ENCODE data around the gene UBL7. TPM values are rescaled to one million over a fixed set of nuclear protein-coding genes. Genes with fewer than 3 reads are reported as not detected.

UBL7 gene
- total RNA-seq, 1 donor from 2014 or later = 22.1 TPM

- FAIRE-seq (no peak), DNase-seq (ENCODE audit: low read depth) (no peak)
- Histone ChIP-seq H3K27me3 (ENCODE audit: control insufficient read depth, insufficient read depth, low read length) (no peaks in the 10 kb centered on the region), H3K4me3 (ENCODE audit: low read depth, low read length) (no peak overlapping the region), H3K36me3 (ENCODE audit: control insufficient read depth, insufficient read depth, low read length) (peaks cover 5% of the 10 kb centered on the region)
- no peak for TF ChIP-seq CTCF (IDR thresholded peaks at IDR 0.05; ENCODE audit: insufficient read depth, low read length, severe bottlenecking)
Observed at GRCh38 chr15:74441248-74441941, 19.6 kb downstream of the UBL7 start.

- Histone ChIP-seq H3K27me3 (ENCODE audit: control insufficient read depth, insufficient read depth, low read length) (no peaks in the 10 kb centered on the region), H3K36me3 (ENCODE audit: control insufficient read depth, insufficient read depth, low read length) (no peaks in the 10 kb centered on the region), H3K4me3 (ENCODE audit: low read depth, low read length) (no peak overlapping the region)
- DNase-seq (ENCODE audit: low read depth) = peak; percentile 71
- no peak for FAIRE-seq
- peak; percentile 95 for TF ChIP-seq CTCF (IDR thresholded peaks at IDR 0.05; ENCODE audit: insufficient read depth, low read length, severe bottlenecking)
Observed at GRCh38 chr15:74438721-74439316, 22.1 kb downstream of the UBL7 start.

GRCh38 chr15:74438206-74438605, 22.8 kb downstream of the UBL7 start:
- DNase-seq (ENCODE audit: low read depth) (no peak), FAIRE-seq (no peak)
- no peak for TF ChIP-seq CTCF (IDR thresholded peaks at IDR 0.05; ENCODE audit: insufficient read depth, low read length, severe bottlenecking)

GRCh38 chr15:74434263-74435136, 26.5 kb downstream of the UBL7 start:
- peak overlapping the region; percentile 73 for H3K4me3 ChIP-seq (ENCODE audit: low read depth, low read length)
- no peaks in the 10 kb centered on the region for H3K36me3 ChIP-seq (ENCODE audit: control insufficient read depth, insufficient read depth, low read length)
- no peak for TF ChIP-seq CTCF (IDR thresholded peaks at IDR 0.05; ENCODE audit: insufficient read depth, low read length, severe bottlenecking)
- DNase-seq (ENCODE audit: low read depth) (no peak), FAIRE-seq (no peak)
- H3K27me3 ChIP-seq (ENCODE audit: control insufficient read depth, insufficient read depth, low read length) = no peaks in the 10 kb centered on the region

More at GRCh38 chr15:74438206-74438605, 22.8 kb downstream of the UBL7 start:
- no peaks in the 10 kb centered on the region for H3K27me3 ChIP-seq (ENCODE audit: control insufficient read depth, insufficient read depth, low read length)
- no peaks in the 10 kb centered on the region for H3K36me3 ChIP-seq (ENCODE audit: control insufficient read depth, insufficient read depth, low read length)
- no peak overlapping the region for H3K4me3 ChIP-seq (ENCODE audit: low read depth, low read length)

- FAIRE-seq (no peak), DNase-seq (ENCODE audit: low read depth) (peak; percentile 64)
- no peak for TF ChIP-seq CTCF (IDR thresholded peaks at IDR 0.05; ENCODE audit: insufficient read depth, low read length, severe bottlenecking)
- Histone ChIP-seq H3K27me3 (ENCODE audit: control insufficient read depth, insufficient read depth, low read length) (no peaks in the 10 kb centered on the region), H3K36me3 (ENCODE audit: control insufficient read depth, insufficient read depth, low read length) (no peaks in the 10 kb centered on the region), H3K4me3 (ENCODE audit: low read depth, low read length) (peak within 1 kb of the TSS; percentile 73)
Observed at GRCh38 chr15:74433592-74434262, 27.2 kb downstream of the UBL7 start, which contains the start of gene SEMA7A. Gene SEMA7A, minus strand, starts transcription at chr15:74433958. Its CDS starts 40 bp downstream, at chr15:74433918.
